AG09319 (cell line): Measurements from ENCODE around the gene AKR1C3.
"Not testable (repeated sequence)": the region's sequence is repeated elsewhere in the genome, so short reads cannot be mapped to it uniquely, and the experiment has no call there.

Experiments used
- DNase-seq: peaks from one replicate; pipeline ENCODE4 v3.0.0-alpha.2; 2010; ENCODE audit warnings: low read depth; ENCODE audit errors: extremely low read depth
- CTCF ChIP-seq: IDR thresholded peaks from 2 replicates; pipeline ENCODE4 v1.5.1; 2011; ENCODE audit warnings: low read depth, mild to moderate bottlenecking, inconsistent platforms, low read length, moderate library complexity

Gene AKR1C3

GRCh38 chr10:5092375-5092774 lies 1.8 kb upstream of the AKR1C3 start:
- no peak for DNase-seq
- no peak for TF ChIP-seq CTCF

GRCh38 chr10:5092848-5093790 lies 1.1 kb upstream of the AKR1C3 start:
- TF ChIP-seq CTCF: no peak
- no peak for DNase-seq

DNA sequence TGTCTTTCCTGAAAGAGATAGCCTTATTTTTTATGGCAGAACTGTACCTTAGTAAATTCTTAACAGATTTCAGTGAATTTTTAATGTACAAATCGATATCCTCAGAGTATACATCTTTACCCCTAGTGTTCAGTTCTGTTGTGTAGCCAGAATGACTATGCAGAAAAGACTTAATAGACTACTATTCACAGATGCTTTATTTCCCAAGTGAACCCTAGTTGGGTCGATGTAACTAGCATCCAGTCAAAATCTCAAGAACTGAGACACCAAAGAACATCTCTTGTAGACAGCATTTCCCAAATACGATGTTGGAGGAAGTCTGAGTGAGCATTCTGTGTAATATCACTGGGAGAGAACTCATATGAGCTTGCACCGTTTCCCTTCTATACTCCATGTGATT lies 1.5 kb downstream of the AKR1C3 start:
- no peak for DNase-seq
- TF ChIP-seq CTCF: no peak

GRCh38 chr10:5096108-5096507 lies 1.9 kb downstream of the AKR1C3 start:
- no peak for TF ChIP-seq CTCF
- DNase-seq: no peak

DNA sequence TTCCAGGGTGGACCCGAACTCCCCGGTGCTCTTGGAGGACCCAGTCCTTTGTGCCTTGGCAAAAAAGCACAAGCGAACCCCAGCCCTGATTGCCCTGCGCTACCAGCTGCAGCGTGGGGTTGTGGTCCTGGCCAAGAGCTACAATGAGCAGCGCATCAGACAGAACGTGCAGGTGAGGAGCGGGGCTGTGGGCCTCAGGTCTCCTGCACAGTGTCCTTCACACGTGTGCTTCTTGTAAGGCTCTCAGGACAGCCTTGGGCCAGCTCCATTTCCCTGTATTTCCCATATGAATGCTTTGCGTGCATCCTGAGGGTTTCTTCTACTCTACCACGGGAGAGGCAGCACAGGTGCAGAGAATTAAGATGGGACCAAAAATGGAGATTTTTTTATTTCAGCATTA lies 8.3 kb downstream of the AKR1C3 start:
- DNase-seq: not testable (repeated sequence)

GRCh38 chr10:5103481-5103880 lies 9.3 kb downstream of the AKR1C3 start:
- no peak for DNase-seq
- no peak for TF ChIP-seq CTCF

DNA sequence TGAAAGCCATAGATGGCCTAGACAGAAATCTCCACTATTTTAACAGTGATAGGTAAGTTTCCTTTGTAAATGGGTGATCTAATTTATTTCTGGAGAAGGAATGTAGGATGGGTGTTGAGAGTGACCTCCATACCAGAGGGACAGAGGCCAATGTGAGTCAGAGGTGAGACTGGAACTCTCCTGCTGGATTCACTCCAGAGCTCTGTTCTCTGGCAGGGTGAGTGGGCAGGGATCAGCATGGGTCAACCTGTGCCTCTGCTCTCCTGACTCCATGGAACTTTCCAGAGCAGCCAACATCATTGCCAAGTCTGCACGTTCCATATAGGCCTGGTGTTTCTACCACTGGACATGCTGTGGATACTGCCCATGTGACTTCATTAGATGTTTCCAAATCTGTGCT lies 11.4 kb downstream of the AKR1C3 start:
- no peak for TF ChIP-seq CTCF
- DNase-seq: no peak

DNA sequence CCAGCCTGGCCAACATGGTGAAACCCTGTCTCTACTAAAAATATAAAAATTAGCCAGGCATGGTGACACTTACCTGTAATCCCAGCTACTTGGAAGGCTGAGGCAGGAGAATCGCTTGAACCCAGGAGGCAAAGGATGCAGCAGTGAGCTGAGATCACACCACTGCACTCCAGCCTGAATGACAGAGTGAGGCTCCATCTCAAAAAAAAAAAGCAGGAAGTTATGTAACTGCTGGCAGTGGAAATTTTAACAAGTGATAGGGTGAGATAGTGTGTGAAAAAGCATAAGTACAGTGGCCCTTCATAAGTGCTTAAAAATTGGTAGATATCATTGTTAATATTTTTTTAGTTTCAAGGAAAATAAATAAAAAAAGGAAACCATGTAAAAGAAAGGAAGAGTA lies 12.3 kb downstream of the AKR1C3 start:
- TF ChIP-seq CTCF: no peak
- DNase-seq: no peak
